WTC11 (cell line): ENCODE results near the gene RRP1B. TPM values are rescaled to one million over a fixed set of nuclear protein-coding genes. Genes with fewer than 3 reads are reported as not detected.

Experiments
- ATAC-seq: fragments of 200-7000 bp; cut with Tn5 transposase; 2 replicates; pipeline ENCODE4 v1.10.0; 2021; ENCODE audit warnings: mild to moderate bottlenecking, moderate library complexity
- CTCF ChIA-PET: fragments of 300-600 bp; sonication (Branson Sonifier 250); formaldehyde crosslinking; loops from one replicate; lab custom pipeline; 2021; ENCODE audit warnings: antibody characterized with exemption; lab: Charles Lee
- POLR2A ChIA-PET: fragments of 350-600 bp; sonication (Branson Sonifier 250); formaldehyde crosslinking; loops from one replicate; lab custom pipeline; 2021; ENCODE audit warnings: antibody characterized with exemption; lab: Charles Lee
- DNase-seq: peaks from one replicate; pipeline ENCODE4 v3.0.0; 2021; ENCODE audit warnings: low spot score
- H3K27ac Mint-ChIP-seq: 2 replicates; pipeline ENCODE4 v1.8.0; 2021; ENCODE audit warnings: mixed read lengths
- H3K27me3 Mint-ChIP-seq: 2 replicates; pipeline ENCODE4 v1.8.0; 2021; ENCODE audit warnings: low read depth, mild to moderate bottlenecking, moderate library complexity, mixed read lengths
- H3K36me3 Mint-ChIP-seq: 2 replicates; pipeline ENCODE4 v1.8.0; 2021; ENCODE audit warnings: mixed read lengths
- H3K4me1 Mint-ChIP-seq: 2 replicates; pipeline ENCODE4 v1.8.0; 2022; ENCODE audit warnings: mixed read lengths
- H3K4me3 Mint-ChIP-seq: 2 replicates; pipeline ENCODE4 v1.8.0; 2021; ENCODE audit warnings: mild to moderate bottlenecking, moderate library complexity, mixed read lengths
- H3K9me3 Mint-ChIP-seq: 2 replicates; pipeline ENCODE4 v1.8.0; 2021; ENCODE audit warnings: mixed read lengths
- CREB1 ChIP-seq: sonication (generic); formaldehyde crosslinking; IDR thresholded peaks from 2 replicates; pipeline ENCODE4 v1.8.0; 2023; ENCODE audit warnings: mild to moderate bottlenecking, missing genetic modification reagents
- EMX1 ChIP-seq: fragments of 250-450 bp; sonication (Bioruptor Pico); IDR thresholded peaks from 2 replicates; pipeline ENCODE4 v1.8.0; 2021; ENCODE audit warnings: mild to moderate bottlenecking
- GABPB1 ChIP-seq: sonication (generic); formaldehyde crosslinking; IDR thresholded peaks from 2 replicates; pipeline ENCODE4 v1.8.1; 2023; ENCODE audit warnings: mild to moderate bottlenecking, missing genetic modification reagents
- GTF2I ChIP-seq: fragments of 250-450 bp; sonication (Bioruptor Pico); conservative IDR thresholded peaks from 2 replicates; pipeline ENCODE4 v1.4.0; 2021; ENCODE audit warnings: mild to moderate bottlenecking
- IRF1 ChIP-seq: sonication (generic); formaldehyde crosslinking; IDR thresholded peaks from 2 replicates; pipeline ENCODE4 v1.8.0; 2023; ENCODE audit warnings: missing genetic modification reagents
- MLX ChIP-seq: sonication (generic); formaldehyde crosslinking; IDR thresholded peaks from 2 replicates; pipeline ENCODE4 v1.8.1; 2023; ENCODE audit warnings: mild to moderate bottlenecking, missing genetic modification reagents, moderate library complexity
- NFE2L1 ChIP-seq: sonication (generic); formaldehyde crosslinking; IDR thresholded peaks from 2 replicates; pipeline ENCODE4 v1.8.1; 2023; ENCODE audit warnings: missing genetic modification reagents
- NFYB ChIP-seq: sonication (generic); formaldehyde crosslinking; conservative IDR thresholded peaks from 2 replicates; pipeline ENCODE4 v1.8.0; 2022; ENCODE audit warnings: low read depth, missing genetic modification reagents
- PRRX2 ChIP-seq: fragments of 250-450 bp; sonication (Bioruptor Pico); IDR thresholded peaks from 2 replicates; pipeline ENCODE4 v1.8.0; 2021; ENCODE audit warnings: mild to moderate bottlenecking
- SMAD3 ChIP-seq: sonication (generic); formaldehyde crosslinking; IDR thresholded peaks from 2 replicates; pipeline ENCODE4 v1.8.0; 2022; ENCODE audit warnings: missing genetic modification reagents, mild to moderate bottlenecking, borderline replicate concordance
- SP1 ChIP-seq: sonication (generic); formaldehyde crosslinking; conservative IDR thresholded peaks from 2 replicates; pipeline ENCODE4 v1.8.1; 2022; ENCODE audit warnings: missing genetic modification reagents
- USF2 ChIP-seq: sonication (generic); formaldehyde crosslinking; IDR thresholded peaks from 2 replicates; pipeline ENCODE4 v1.8.1; 2023; ENCODE audit warnings: mild to moderate bottlenecking, missing genetic modification reagents, moderate library complexity
- ZBTB43 ChIP-seq: sonication (generic); formaldehyde crosslinking; IDR thresholded peaks from 2 replicates; pipeline ENCODE4 v1.8.1; 2023; ENCODE audit warnings: mild to moderate bottlenecking, missing genetic modification reagents
- ZNF121 ChIP-seq: sonication (generic); formaldehyde crosslinking; IDR thresholded peaks from 2 replicates; pipeline ENCODE4 v1.8.0; 2023; ENCODE audit warnings: missing genetic modification reagents
- ZNF138 ChIP-seq: sonication (generic); formaldehyde crosslinking; conservative IDR thresholded peaks from 2 replicates; pipeline ENCODE4 v1.8.1; 2022; ENCODE audit warnings: mild to moderate bottlenecking, moderate library complexity, missing genetic modification reagents
- ZNF396 ChIP-seq: fragments of 250-450 bp; sonication (Bioruptor Pico); IDR thresholded peaks from 2 replicates; pipeline ENCODE4 v1.8.0; 2021; ENCODE audit warnings: mild to moderate bottlenecking, moderate library complexity, borderline replicate concordance
- ZNF425 ChIP-seq: fragments of 250-450 bp; sonication (Bioruptor Pico); conservative IDR thresholded peaks from 2 replicates; pipeline ENCODE4 v1.9.0; 2021; ENCODE audit warnings: mild to moderate bottlenecking
- ZNF512 ChIP-seq: sonication (generic); formaldehyde crosslinking; IDR thresholded peaks from 2 replicates; pipeline ENCODE4 v1.8.1; 2022; ENCODE audit warnings: missing genetic modification reagents, borderline replicate concordance
- total RNA-seq: library from RNA; stranded (reverse); gene quantifications from 3 replicates; pipeline ENCODE4 v1.2.3, GENCODE V29; 2021

RRP1B gene
- total RNA-seq, 1 experiment from 2014 or later, result 74.9 TPM

- TF ChIP-seq USF2 (CRISPR knock-in tag), result no peak
- TF ChIP-seq ZNF425, result no peak
- TF ChIP-seq ZNF512, result no peak
- TF ChIP-seq NFYB (CRISPR knock-in tag), result no peak
- Mint-ChIP-seq H3K9me3 (peaks cover 6% of the 10 kb centered on the region), H3K27me3 (no peaks in the 10 kb centered on the region), H3K27ac (peak overlapping the region; percentile 28; the same call in 1 of the 2 replicates), H3K4me1 (no peaks in the 10 kb centered on the region), H3K36me3 (peaks cover 61% of the 10 kb centered on the region), H3K4me3 (no peak overlapping the region)
- CTCF ChIA-PET, result no interaction called here
- no peak for DNase-seq
- no peak for ATAC-seq
- POLR2A ChIA-PET, result no interaction called here
Observed at GRCh38 chr21:43667191-43667904, 8.0 kb downstream of the RRP1B start.

- H3K36me3 Mint-ChIP-seq, result peaks cover 57% of the 10 kb centered on the region
- no peaks in the 10 kb centered on the region for H3K27me3 Mint-ChIP-seq
- ATAC-seq, result no peak
- POLR2A ChIA-PET, result no interaction called here
- DNase-seq, result no peak
- peaks cover 5% of the 10 kb centered on the region for H3K4me1 Mint-ChIP-seq
- CTCF ChIA-PET, result no interaction called here
- peaks cover 6% of the 10 kb centered on the region for H3K9me3 Mint-ChIP-seq
- no peak overlapping the region for H3K4me3 Mint-ChIP-seq
- TF ChIP-seq ZNF138 (CRISPR knock-in tag), result no peak
- no peak for TF ChIP-seq NFE2L1 (CRISPR knock-in tag)
- no peak for TF ChIP-seq ZNF425
- TF ChIP-seq CREB1, result no peak
- H3K27ac Mint-ChIP-seq, result peak overlapping the region; percentile 61; the same call in 1 of the 2 replicates
Observed at GRCh38 chr21:43669828-43670605, 10.7 kb downstream of the RRP1B start.

- H3K36me3 Mint-ChIP-seq, result peaks cover 68% of the 10 kb centered on the region
- CTCF ChIA-PET, result no interaction called here
Observed at GRCh38 chr21:43675871-43676270, 16.5 kb downstream of the RRP1B start.

More at GRCh38 chr21:43675871-43676270, 16.5 kb downstream of the RRP1B start:
- DNase-seq, result no peak
- no peak overlapping the region for H3K27ac Mint-ChIP-seq
- ATAC-seq, result no peak
- H3K9me3 Mint-ChIP-seq, result no peaks in the 10 kb centered on the region
- TF ChIP-seq GTF2I (CRISPR knock-in tag) (no peak), ZBTB43 (no peak), EMX1 (CRISPR knock-in tag) (no peak), USF2 (CRISPR knock-in tag) (no peak), GABPB1 (CRISPR knock-in tag) (no peak), IRF1 (CRISPR knock-in tag) (no peak), MLX (no peak), NFE2L1 (CRISPR knock-in tag) (no peak), ZNF121 (no peak), SMAD3 (no peak), PRRX2 (CRISPR knock-in tag) (no peak), SP1 (CRISPR knock-in tag) (no peak), ZNF396 (CRISPR knock-in tag) (no peak)
- H3K4me3 Mint-ChIP-seq, result no peak overlapping the region
- POLR2A ChIA-PET, result no interaction called here
- no peaks in the 10 kb centered on the region for H3K27me3 Mint-ChIP-seq
- peaks cover 5% of the 10 kb centered on the region for H3K4me1 Mint-ChIP-seq
